Mucosa of rectum (tissue), 2 donors: ENCODE results near the gene CDKL4.
"Not testable (repeated sequence)": the region's sequence is repeated elsewhere in the genome, so short reads cannot be mapped to it uniquely, and the experiment has no call there.

ENCODE experiments used
- H3K27ac ChIP-seq, 2 donors: one replicate each; pipeline ENCODE4 v1.7.0; 2013; ENCODE audit warnings: inconsistent platforms in 2 of 2, low read depth in 2 of 2, low read length in 2 of 2
- H3K27me3 ChIP-seq, 2 donors: one replicate each; pipeline ENCODE4 v1.7.0; 2013; ENCODE audit warnings: low read length in 2 of 2; ENCODE audit not compliant: control insufficient read depth in 2 of 2, insufficient read depth in 2 of 2
- H3K36me3 ChIP-seq, 2 donors: one replicate each; pipeline ENCODE4 v1.7.0; 2013; ENCODE audit warnings: low read length in 2 of 2; ENCODE audit not compliant: control insufficient read depth in 2 of 2, insufficient read depth in 2 of 2
- H3K4me1 ChIP-seq, 2 donors: one replicate each; pipeline ENCODE4 v1.7.0; 2013; ENCODE audit warnings: low read length in 2 of 2, mild to moderate bottlenecking in 1 of 2; ENCODE audit not compliant: control insufficient read depth in 2 of 2, insufficient read depth in 2 of 2
- H3K4me3 ChIP-seq, 2 donors: one replicate each; pipeline ENCODE4 v1.7.0; 2013; ENCODE audit warnings: low read length in 2 of 2
- H3K9ac ChIP-seq, 2 donors: one replicate each; pipeline ENCODE4 v1.7.0; 2013; ENCODE audit warnings: low read length in 2 of 2, low read depth in 1 of 2, mild to moderate bottlenecking in 1 of 2
- H3K9me3 ChIP-seq, 2 donors: one replicate each; pipeline ENCODE4 v1.7.0; 2013; ENCODE audit warnings: low read length in 2 of 2; ENCODE audit not compliant: control insufficient read depth in 2 of 2
- donor health status: healthy.
- donor health status: Normal muscosa, but diverticular disease.

CDKL4 gene

DNA sequence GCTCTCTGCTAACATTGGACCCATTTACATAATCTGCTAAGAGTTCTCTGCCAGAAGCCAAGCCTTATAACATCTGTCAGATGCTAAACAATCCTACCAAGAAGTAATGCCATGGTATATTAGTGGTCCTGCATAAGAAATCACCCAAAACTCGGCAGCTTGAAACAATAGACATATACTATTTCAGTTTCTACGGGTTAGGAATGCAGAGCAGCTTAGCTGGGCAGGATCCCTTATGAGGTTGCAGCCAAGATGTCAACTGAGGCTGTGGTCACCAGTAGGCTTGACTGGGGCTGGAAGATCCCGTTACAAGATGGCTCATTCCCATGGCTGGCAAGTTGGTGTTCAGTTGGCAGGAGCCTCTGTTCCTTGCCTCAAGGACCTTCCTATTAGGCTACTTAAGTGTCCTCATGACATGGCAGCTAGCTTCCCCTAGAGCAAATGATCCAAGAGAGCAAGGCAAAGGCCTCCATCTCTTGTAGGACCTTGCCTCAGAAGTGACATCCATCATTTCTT lies 97.8 kb downstream of the CDKL4 start:
- H3K27ac ChIP-seq = no peak overlapping the region
- H3K4me1 ChIP-seq = no peaks in the 10 kb centered on the region
- no peaks in the 10 kb centered on the region for H3K27me3 ChIP-seq
- H3K9ac ChIP-seq = no peak overlapping the region
- no peaks in the 10 kb centered on the region for H3K9me3 ChIP-seq
- H3K4me3 ChIP-seq = no peak overlapping the region
- no peaks in the 10 kb centered on the region for H3K36me3 ChIP-seq

DNA sequence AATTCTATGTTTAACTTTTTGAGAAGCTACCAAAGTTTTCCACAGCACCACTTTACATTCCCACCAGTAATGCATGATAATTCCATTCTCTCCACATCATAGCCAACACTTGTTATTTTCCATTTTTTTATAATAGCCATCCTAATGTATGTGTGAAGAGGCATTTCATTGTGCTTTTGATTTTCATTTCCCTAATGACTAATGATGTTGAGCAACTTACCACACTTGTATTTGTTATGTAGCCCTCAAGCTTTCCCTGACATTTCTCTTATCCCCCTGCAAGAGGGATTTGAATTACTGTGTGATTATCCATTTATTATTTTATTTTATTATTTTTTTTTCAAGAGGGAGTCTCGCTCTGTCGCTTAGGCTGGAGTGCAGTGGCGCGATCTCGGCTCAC lies 99.4 kb downstream of the CDKL4 start:
- no peak overlapping the region for H3K4me3 ChIP-seq
- no peak overlapping the region for H3K9ac ChIP-seq
- H3K4me1 ChIP-seq = no peaks in the 10 kb centered on the region
- no peaks in the 10 kb centered on the region for H3K9me3 ChIP-seq
- no peaks in the 10 kb centered on the region for H3K27me3 ChIP-seq
- no peaks in the 10 kb centered on the region for H3K36me3 ChIP-seq
- H3K27ac ChIP-seq = no peak overlapping the region

DNA sequence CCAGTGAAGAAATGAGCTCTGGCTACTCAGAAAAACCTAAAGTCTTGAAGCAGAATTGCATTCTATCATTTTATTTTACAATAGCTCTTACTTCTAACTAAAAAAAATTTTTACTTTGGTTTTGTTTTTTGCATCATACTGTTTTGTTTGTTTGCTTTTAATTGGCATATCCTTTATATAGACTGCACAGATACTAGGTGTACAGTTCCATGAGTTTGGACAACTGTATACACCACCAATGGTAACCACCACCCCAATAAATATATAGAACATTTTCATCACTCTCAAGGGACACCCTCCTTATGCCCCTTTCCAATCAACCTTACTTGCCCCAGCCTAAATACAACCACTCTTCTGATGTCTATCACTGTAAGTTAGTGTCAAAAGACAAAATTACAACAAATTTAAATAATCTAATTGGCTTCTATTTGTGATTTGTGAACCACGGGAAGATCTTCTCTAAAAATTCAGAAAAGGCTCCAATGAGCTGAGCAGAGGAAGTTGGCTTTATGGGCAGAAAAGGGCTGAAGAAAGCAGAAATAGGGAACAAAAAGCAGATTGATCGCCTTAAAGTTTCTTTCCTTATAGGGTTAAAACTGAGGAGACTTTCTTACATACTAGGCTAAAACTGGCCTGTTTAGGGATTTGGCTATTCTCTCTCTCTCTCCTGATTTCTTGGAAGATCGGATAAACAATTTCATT lies 100.7 kb downstream of the CDKL4 start:
- Histone ChIP-seq H3K4me1 (no peaks in the 10 kb centered on the region), H3K9ac (no peak overlapping the region), H3K4me3 (no peak overlapping the region), H3K36me3 (no peaks in the 10 kb centered on the region), H3K9me3 (no peaks in the 10 kb centered on the region), H3K27ac (no peak overlapping the region), H3K27me3 (no peaks in the 10 kb centered on the region)

DNA sequence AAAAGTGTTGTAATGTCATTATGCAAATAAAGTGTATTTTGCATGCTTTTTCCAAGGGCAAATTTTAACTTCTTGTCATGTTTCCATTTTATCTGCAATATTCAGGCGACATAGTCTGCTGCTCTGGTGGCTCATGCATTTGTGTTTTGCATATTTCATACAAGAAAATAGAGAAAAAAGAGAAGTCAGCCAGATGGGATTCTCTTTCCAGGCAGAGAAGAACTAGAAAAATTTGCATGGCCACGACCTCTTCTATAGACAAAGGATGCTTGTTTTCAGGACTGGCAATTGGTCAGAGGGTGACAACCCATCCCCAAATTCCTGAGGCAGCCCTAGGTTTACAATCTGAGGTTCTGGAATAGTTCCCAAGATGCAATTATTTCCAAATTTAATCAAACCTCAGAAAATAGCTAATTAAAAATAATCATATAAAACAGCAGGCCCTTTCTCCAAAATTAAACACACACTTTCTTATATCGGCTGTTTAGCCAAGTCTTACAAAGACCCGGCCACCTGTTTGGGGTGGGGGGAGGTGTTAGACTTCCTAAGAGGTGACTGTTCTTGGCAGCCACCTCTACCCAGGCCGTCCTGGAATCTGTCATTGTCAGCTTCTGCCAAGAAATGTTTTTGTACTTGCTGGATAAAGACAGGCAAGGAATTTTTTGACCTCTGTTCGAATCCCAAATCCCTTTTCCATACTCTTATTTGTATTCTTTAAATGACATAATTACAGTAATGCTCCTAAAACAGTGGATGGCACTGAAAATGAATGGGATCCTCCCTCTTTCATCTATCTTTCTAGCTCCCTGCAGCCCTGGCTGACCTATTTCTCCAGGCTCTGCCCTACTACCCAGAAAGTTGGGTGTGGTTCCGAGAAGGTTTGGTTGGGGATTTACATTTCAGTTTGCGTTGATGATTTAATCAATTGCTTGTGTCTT lies 102.2 kb downstream of the CDKL4 start:
- Histone ChIP-seq H3K27me3 (no peaks in the 10 kb centered on the region), H3K4me1 (no peaks in the 10 kb centered on the region)

DNA sequence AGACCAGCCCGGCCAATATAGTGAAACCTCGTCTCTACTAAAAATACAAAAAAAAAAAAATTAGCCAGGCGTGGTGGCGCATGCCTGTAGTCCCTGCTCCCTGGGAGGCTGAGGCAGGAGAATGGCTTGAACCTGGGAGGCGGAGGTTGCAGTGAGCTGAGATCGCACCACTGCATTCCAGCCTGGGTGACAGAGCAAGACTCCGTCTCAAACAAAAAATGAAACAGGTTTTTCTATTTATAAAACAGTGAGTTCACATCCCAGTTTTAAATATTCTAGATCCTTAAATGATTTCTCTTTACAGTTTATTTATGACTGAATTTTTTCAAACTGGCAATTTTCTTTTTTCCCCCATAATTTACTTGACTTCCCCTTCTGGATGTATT lies 102.8 kb downstream of the CDKL4 start:
- not testable (repeated sequence) for H3K36me3 ChIP-seq, H3K27ac ChIP-seq, H3K4me3 ChIP-seq, H3K9me3 ChIP-seq, H3K27me3 ChIP-seq, H3K4me1 ChIP-seq, H3K9ac ChIP-seq

More for the DNA sequence above, 102.2 kb downstream of the CDKL4 start:
- H3K36me3 ChIP-seq = no peaks in the 10 kb centered on the region
- H3K27ac ChIP-seq = no peak overlapping the region
- H3K9me3 ChIP-seq = no peaks in the 10 kb centered on the region
- H3K4me3 ChIP-seq = no peak overlapping the region
- no peak overlapping the region for H3K9ac ChIP-seq

DNA sequence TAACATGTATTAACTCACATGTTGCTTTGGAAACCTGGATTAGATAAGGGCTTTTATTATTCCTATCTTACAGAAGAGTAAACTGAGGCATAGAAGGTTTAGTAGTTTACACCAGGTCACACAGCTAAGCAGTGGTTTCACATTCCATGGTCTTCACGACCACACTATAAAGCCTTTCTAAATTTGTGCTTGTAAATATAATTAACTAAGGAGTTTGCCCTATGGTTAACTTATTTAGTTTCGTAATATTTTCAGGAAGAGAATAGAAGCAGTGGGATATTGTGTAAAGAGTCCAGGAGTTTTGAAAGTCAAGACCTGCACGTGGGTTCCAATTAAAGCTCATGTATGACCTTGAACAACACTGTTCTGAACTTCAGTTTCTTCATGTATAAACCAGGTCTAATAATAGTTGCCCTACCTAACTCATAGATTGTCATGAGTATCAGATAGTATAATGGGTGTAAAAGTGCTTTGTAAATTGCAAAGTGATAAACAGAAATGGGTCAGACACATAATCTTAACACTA lies 103.4 kb downstream of the CDKL4 start:
- no peaks in the 10 kb centered on the region for H3K4me1 ChIP-seq
- no peak overlapping the region for H3K27ac ChIP-seq
- no peak overlapping the region for H3K4me3 ChIP-seq
- no peak overlapping the region for H3K9ac ChIP-seq
- H3K36me3 ChIP-seq = no peaks in the 10 kb centered on the region
- H3K9me3 ChIP-seq = no peaks in the 10 kb centered on the region
- no peaks in the 10 kb centered on the region for H3K27me3 ChIP-seq

DNA sequence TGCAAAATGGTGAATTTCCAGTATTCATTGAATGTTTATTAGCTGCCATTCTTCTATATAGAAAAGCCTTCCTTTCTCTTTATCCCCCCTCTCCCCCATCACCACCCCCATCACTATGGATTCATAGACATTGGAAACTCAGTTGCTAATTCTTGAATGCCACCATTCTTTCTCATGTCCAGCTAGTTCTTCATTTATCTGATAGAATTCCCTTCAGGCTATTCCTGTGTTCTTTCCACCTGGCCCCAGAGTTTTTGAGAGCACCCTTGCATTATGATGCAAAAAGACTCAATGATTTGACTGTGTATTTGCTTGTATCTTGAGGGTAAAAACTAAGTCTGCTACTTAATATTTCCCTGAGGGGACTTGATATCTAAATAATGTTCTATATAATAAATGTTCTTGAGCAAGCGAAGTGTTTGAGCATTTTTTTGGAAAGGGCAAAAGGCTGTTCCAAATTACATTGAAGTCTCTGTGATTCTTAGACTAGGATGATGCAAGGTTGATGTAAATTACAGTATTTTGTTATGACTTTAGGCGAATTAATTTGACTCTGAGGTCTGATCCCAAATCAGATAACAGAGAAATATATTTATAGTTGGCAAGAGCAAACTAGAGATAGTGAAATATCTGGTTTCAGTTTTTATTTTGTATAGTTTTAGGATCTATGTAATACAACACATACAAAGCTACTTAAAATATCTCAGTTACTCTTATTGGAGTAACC lies 104.1 kb downstream of the CDKL4 start:
- no peaks in the 10 kb centered on the region for H3K27me3 ChIP-seq
- H3K9ac ChIP-seq = no peak overlapping the region
- H3K36me3 ChIP-seq = no peaks in the 10 kb centered on the region
- H3K9me3 ChIP-seq = no peaks in the 10 kb centered on the region
- H3K27ac ChIP-seq = no peak overlapping the region
- no peaks in the 10 kb centered on the region for H3K4me1 ChIP-seq
- no peak overlapping the region for H3K4me3 ChIP-seq

DNA sequence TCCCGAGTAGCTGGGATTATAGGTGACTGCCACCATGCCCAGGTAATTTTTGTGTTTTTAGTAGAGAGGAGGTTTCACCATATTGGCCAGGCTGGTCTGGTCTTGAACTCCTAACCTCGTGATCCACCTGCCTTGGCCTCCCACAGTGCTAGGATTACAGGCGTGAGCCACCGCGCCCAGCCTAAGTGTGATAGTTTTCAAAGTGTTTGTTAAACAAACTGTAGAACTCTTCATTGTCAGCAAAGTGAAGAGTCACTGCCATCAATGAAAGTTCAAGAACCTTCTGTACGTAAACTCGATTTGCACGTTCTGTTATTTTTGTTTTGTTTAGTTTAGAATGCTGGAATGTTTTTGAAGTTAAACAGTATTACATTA lies 104.9 kb downstream of the CDKL4 start:
- H3K27ac ChIP-seq = no peak overlapping the region
- H3K27me3 ChIP-seq = no peaks in the 10 kb centered on the region

DNA sequence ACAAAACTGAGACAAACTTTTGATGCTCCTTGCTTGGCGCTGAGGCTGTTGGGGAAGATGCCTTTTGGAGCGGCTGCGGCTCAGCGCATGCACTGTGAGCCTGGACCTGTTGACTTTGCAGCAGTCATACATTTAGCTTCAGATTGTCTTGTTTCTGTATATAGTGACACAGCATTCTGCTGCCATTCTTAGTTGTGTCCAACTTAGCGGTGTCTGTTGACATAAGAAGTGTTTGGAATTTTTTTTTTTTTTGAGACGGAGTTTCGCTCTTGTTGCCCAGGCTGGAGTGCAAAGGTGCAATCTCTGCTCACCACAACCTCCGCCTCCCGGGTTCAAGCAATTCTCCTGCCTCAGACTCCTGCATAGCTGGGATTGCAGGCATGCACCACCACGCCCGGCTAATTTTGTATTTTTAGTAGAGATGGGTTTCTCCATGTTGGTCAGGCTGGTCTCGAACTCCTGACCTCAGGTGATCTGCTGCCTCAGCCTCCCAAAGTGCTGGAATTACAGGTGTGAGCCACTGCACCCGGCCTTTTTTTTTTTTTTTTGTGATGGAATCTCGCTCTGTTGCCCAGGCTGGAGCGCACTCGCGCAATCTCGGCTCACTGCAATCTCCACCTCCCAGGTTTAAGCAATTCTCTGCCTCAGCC lies 105.5 kb downstream of the CDKL4 start:
- not testable (repeated sequence) for H3K27ac ChIP-seq, H3K36me3 ChIP-seq

More for the DNA sequence above, 104.9 kb downstream of the CDKL4 start:
- Histone ChIP-seq H3K9me3 (no peaks in the 10 kb centered on the region), H3K4me1 (no peaks in the 10 kb centered on the region), H3K4me3 (no peak overlapping the region), H3K36me3 (no peaks in the 10 kb centered on the region), H3K9ac (no peak overlapping the region)

More for the DNA sequence above, 105.5 kb downstream of the CDKL4 start:
- not testable (repeated sequence) for H3K4me1 ChIP-seq, H3K4me3 ChIP-seq, H3K27me3 ChIP-seq, H3K9ac ChIP-seq, H3K9me3 ChIP-seq
